ENCODE measurements around the gene CTU2.

Gene CTU2

DNA sequence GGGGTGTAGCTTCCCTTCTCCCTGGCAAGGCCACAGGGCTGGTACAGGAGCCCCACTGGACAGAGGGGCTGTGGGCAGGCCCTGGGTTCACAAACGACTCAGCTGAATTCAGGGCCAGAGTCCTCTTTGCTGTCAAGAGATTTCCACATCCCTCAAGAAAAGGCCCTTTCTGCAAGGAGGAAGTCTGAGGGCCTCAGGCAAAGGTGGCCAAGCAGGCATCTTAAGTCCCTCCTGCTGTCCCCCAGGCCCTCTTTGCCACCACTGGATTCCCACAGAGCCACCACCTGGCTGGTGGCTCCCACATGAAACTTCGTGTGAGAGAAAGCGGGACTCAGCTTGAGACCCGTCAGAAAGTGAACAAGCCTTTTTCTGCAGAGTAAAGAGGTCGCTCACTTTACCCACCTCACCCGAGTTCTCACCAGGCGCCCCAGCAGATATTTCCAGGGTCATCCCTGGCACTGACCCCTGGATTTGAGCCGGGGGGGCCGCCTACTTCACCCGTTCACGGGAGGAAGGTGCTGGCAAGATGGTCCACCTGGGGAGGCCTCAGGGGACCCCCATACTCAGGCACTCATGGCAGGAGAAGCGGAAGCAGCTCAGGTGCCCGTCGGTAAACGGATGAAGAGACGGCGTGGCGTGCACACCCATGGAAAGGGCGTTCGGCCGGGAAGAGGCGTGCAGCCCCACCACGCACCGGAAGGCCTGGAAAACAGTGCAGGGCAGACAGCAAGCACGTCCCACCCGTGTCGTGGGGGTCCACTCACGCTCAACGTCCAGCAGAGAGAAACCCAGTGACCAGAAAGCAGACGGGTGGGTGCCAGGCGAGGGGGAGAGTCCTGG lies 3.7 kb upstream of the CTU2 start:
- H3K4me3 ChIP-seq (ENCODE audit: low read depth, low read length): no peak overlapping the region
- TF ChIP-seq, protein P1, sequence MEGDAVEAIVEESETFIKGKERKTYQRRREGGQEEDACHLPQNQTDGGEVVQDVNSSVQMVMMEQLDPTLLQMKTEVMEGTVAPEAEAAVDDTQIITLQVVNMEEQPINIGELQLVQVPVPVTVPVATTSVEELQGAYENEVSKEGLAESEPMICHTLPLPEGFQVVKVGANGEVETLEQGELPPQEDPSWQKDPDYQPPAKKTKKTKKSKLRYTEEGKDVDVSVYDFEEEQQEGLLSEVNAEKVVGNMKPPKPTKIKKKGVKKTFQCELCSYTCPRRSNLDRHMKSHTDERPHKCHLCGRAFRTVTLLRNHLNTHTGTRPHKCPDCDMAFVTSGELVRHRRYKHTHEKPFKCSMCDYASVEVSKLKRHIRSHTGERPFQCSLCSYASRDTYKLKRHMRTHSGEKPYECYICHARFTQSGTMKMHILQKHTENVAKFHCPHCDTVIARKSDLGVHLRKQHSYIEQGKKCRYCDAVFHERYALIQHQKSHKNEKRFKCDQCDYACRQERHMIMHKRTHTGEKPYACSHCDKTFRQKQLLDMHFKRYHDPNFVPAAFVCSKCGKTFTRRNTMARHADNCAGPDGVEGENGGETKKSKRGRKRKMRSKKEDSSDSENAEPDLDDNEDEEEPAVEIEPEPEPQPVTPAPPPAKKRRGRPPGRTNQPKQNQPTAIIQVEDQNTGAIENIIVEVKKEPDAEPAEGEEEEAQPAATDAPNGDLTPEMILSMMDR (IDR thresholded peaks at IDR 0.05; ENCODE audit: low read depth, low read length): no peak

DNA sequence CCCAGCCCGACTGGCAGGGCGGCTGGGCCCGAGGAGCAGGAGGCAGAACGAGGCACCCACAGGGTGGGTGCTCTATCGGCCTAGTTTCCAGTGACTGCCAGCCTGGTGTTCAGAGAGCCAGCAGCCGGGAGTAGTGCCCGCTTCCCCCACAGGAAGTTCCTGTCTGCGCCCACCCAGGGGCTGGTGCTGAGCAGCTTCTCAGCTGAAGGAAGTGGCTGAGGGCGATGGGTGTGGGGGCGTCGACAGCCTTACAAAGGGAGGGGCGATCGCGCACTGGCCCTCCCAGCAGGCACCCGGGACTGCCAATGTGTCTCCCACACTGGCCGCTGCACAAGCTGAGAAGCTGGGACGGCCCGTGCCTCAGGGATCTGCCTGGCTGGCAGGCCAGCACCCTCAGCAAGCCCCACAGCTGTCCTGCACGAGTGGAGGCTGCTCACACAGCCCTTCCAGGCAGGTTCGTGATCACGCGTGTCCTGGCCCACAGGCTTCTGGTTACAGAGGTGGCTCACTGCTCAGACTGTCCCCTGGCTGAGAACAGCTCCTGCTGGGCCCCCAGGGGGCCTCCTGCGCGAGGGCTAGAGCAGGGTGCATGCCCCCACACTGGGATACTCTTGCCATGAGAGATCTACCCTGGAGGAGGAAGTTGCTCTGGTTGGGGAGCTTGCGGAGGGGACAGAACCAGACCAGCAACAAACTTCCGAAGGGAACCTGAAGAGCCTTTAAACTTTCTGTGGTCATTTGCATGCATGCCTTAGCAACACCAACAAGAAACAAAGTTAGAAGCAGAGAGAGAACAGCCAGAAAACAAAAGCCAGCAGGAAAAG lies 2.6 kb upstream of the CTU2 start:
- H3K4me3 ChIP-seq (ENCODE audit: low read depth, low read length): no peak overlapping the region
- TF ChIP-seq, protein P1 (IDR thresholded peaks at IDR 0.05; ENCODE audit: low read depth, low read length): no peak

DNA sequence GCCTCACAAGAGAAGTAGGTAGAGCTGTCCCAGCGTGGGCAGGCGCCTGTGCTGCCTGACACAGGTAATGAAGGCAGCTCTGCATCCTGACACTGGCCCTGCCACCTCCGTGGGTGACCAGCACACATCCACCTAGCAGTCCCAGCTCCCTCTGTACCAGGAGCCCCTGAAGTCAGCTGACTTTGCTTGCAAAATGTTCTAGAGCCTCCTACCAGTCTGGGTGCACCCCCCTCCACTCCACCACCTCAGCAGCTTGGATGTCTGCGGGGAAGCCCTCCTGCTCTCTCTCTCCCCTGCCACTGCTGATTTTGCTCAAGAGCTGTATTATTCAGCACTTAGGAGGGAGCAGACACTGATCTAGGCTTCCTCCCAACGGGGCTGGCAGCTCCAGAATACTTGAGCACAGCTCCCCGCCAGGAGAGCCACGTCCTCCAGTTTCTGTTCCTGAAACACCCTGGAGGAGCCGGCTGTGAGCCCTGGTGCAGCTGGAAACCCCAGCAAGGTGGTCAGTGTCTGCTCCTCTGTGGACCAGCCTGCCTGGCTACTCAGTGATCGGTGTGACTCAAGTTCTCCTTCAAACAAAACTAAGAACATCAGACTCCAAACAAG lies 1.1 kb upstream of the CTU2 start:
- TF ChIP-seq, protein P1 (IDR thresholded peaks at IDR 0.05; ENCODE audit: low read depth, low read length): no peak
- H3K4me3 ChIP-seq (ENCODE audit: low read depth, low read length): peak overlapping the region; percentile 98

DNA sequence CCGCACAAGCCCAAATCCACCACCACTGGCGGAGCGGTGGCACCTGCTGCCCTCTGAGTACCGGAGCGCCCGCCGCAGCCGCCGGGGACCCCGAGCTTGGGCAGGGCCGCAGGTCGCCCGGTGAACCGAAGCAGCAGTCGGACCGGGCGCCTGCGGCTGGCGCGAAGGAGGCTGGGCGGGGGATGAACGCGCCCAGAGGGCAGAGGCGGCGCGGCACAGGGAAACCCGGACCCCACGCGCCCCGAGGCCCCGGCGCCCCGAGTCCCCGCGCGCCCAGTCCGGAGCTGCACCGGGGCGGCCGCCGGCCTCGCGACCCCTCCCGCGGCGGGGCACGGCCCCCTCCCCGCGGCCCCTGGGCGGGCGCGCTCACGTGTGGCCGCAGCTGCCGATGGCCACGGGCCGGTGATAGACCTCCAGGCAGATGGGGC lies 488 bp upstream of the CTU2 start:
- peak overlapping the region; percentile 98 for H3K4me3 ChIP-seq (ENCODE audit: low read depth, low read length)
- TF ChIP-seq, protein P1 (IDR thresholded peaks at IDR 0.05; ENCODE audit: low read depth, low read length): no peak

DNA sequence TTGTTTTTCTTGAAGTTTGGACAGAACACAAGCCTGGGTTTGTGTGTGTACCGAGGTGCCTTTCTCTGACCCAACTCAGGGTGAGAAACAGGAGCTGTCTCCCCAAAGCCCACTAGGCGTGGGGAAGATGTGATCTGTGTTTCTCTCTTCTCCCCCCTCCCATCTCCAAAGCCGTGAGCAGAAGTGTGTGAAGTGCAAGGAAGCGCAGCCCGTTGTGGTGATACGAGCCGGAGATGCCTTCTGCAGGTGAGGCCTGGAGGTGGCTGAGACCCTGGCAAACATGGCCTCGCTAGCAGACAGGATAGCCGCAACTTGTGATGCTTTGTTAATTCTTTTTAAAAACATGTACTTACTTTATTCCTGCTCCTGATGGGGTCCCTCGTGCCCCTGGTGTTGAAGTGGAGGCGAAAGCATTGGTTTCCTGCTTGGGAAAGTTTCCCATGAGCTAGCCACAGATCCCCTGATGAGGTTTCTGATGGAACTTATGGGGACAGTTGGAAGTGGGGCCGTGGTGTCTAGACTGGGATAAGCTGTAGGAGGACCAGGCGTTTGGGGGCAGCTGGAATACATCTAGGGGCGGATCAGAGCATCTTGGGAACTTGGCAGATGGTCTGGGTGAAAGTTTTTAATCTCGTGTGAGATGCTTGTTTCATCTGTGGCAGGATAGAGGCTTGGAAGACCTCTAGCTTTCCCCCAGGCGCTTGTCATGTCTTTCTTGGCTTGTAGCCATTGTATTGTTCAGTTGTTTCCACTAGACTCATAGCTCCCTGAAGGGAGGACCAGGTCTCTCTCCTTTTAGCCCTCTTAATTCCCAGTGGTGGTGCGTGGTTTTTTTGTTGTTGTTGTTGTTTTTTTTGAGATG lies 893 bp downstream of the CTU2 start:
- TF ChIP-seq, protein P1 (IDR thresholded peaks at IDR 0.05; ENCODE audit: low read depth, low read length): no peak
- H3K4me3 ChIP-seq (ENCODE audit: low read depth, low read length): peak overlapping the region; percentile 98

DNA sequence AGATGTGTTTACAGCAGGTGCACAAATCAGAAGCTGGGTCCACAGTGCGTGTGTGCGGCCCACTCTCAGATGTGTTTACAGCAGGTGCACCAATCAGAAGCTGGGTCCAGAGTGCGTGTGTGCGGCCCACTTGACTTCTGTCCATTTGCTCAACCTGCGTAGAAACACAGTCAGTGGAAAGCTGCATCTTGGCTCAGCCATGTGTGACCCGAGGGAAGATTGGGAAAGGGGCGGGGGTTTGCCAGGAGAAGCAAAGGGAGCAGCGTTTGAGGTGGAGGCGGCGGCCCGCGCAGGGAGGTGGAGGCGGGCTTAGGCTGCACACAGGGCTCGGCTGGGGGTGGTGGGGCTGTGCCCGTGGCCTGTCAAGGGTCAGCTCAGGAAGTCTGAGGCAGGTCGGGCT lies 4.3 kb downstream of the CTU2 start:
- no peak overlapping the region for H3K4me3 ChIP-seq (ENCODE audit: low read depth, low read length)
- TF ChIP-seq, protein P1 (IDR thresholded peaks at IDR 0.05; ENCODE audit: low read depth, low read length): no peak

Measured in WI38 (cell line).